H1 (cell line): ENCODE measurements around the gene AMBP.

Experiments used
- TCF12 ChIP-seq: IDR thresholded peaks from 2 replicates; pipeline ENCODE4 v1.6.1; 2011; ENCODE audit warnings: low read depth, mild to moderate bottlenecking, low read length
- YY1 ChIP-seq: IDR thresholded peaks from 2 replicates; pipeline ENCODE4 v1.6.1; 2011; ENCODE audit warnings: low read depth, mild to moderate bottlenecking, low read length
- TF ChIP-seq, protein P1 (sequence below): IDR thresholded peaks from 2 replicates; pipeline ENCODE4 v1.6.1; 2011; ENCODE audit warnings: low read depth, mild to moderate bottlenecking, low read length; ENCODE audit not compliant: insufficient read depth

DNA sequence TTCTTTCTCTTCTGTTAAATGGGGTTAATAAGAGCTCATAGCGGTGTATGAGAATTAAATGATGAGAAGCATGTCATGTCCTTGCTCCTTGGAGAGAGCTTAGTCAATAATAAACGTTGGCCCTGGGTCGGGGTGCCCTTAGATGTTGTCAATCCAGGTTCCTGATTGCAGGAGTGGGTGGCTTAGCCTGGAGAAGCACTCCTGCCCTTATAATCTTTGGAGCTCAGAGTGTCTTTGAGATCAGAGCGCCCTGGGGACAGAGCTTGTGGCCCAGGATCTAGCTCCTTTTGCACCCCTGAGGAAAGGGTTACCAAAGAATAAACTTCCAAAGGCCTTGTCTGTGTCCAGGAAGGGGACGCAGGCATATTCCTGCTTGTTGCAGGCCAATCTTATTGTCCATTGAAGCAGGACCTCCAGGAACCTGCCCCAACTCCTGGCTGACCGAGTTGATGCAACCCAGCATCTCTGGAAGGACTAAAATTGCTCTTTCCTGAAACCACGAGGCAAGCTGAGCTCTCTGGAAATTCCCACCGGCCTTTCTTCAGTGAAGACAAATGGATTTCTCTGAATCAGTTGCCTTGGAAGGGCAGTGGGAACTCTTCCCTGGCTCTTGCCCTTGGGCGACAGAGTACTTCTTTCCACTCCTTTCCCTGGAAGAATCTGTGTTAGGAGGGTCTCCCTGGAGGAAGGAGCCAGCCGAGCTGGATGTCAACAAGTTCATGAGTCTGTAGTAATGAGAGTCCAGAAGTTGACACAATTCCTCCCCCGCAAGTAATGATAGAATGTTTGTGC, 6.4 kb upstream of the AMBP start:
- TF ChIP-seq TCF12, result no peak
- TF ChIP-seq YY1, result no peak
- TF ChIP-seq, protein P1, sequence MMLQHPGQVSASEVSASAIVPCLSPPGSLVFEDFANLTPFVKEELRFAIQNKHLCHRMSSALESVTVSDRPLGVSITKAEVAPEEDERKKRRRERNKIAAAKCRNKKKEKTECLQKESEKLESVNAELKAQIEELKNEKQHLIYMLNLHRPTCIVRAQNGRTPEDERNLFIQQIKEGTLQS, result no peak
